ENCODE data around the gene FGD3.

The FGD3 gene

DNA sequence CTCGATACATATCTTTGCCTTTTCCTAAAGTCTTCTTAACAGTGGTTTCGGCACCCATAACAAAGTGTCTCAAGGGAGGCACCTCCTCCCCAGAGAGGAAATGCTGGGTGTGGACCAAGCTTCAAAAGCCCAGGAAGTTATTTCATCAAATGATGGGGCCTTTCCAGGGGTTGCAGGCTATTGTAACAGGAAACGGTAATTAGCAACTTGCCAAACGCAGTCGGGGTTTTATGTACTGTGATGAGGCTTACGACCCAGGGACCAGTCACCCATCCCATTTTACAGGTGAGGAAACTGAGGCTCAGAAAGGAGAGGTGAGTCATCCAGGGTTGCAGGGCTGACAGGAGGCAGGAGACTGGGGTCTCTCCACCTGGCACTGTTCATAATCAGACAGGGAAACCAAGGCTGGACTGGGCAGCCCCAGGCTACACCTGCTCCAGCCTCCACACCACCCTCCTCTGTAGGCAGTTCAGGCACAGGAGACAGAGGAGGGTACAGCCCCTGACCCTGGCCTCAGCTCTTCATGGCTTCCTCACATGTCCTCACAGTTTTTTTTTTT is 81.2 kb downstream of the FGD3 start:
- DNase-seq (ENCODE audit: low spot score): no peak

DNA sequence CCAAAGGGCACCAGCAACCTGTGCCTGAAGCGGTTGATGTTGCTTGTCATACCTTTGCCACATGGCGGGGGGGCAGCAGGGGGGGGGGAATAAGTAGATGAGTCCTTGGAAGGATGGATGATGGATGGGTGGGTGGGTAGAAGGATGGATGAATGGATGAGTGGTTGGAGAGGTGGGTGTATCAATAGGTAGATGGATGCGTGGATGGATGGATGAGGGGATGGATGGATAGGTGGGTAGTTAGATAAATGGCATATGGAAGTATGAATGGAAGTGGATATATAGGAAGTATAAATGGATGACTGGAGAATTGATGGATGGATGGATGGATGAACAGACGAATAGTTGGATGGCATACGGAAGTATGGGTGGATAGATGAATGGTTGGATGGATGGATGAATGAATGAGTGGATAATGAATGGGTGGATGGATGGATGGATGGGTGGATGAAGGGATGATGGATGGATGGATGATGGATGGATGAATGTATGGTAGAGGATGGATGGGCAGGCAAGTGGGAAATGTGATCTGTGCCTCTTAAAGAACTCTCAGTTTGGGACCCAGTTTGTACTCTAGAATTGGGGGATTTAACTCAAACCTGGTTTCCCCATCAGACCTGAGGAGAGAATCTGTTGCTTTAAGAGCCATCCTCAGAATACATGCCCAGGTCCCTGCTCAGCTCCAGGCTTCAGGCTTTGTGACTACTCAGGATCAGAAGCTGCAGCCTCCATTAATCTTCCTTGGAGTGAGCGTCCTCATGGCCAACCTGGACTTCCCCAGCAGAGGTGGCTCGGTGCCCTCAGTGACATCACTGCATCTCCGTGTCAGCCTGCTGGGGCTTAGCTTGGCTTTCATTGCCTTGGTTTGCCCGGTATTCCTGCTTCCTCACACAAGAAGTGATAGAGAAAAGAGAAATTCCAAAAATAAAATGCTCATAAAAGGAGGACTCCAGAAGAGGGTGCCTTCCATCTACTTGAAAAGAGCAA is 83.6 kb downstream of the FGD3 start:
- DNase-seq (ENCODE audit: low spot score): no peak

DNA sequence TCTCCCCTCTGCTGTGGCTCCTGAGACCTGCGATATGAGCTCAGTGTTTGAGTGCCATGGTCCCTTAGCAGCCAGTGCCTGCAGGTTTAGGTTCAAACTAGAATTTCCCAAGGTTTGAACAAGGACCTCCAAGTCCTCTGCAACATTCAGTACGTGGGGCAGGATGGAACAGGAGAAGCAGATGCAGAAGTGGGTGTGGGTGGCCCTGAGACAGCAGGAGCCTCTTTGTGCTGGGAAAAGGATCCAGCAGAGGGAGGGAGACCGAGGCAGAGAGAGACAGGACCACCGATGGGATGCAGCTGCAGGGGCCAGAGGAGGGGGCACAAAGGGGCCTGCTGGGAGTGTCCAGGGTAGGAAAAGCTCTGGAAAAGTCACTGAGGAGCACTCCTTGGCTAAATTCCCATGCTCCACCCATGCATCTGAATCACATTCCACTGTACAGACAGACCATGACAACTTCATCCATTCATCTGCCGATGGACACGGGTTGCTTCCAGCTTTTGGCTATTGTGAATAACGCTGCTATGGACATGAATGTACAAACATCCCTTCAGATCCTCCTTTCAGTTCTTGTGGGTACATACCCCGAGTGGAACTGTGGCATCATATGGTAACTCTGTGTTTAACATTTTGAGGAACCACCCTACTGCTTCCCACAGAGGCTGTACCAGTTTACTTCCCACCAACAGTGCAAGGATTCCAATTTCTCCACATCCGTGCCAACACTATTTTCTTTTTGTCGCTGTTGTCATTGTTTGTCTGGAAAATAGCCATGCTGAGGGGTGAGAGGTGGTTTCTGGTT is 84.5 kb downstream of the FGD3 start:
- DNase-seq (ENCODE audit: low spot score): no peak

DNA sequence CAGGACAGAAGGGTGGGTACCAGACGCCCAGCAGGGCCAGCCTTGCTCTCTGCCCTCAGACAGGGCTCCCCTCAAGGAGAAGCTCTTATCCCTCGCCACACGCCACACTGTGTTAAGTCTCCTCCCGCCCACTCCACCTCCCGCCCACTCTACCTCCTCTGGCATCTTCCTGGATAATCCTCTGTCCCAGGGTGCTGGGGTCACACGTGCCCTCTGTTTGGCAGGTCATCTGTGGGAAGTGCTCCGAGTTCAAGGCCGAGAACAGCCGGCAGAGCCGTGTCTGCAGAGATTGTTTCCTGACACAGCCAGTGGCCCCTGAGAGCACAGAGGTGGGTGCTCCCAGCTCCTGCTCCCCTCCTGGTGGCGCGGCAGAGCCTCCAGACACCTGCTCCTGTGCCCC is 85.2 kb downstream of the FGD3 start:
- no peak for DNase-seq (ENCODE audit: low spot score)

DNA sequence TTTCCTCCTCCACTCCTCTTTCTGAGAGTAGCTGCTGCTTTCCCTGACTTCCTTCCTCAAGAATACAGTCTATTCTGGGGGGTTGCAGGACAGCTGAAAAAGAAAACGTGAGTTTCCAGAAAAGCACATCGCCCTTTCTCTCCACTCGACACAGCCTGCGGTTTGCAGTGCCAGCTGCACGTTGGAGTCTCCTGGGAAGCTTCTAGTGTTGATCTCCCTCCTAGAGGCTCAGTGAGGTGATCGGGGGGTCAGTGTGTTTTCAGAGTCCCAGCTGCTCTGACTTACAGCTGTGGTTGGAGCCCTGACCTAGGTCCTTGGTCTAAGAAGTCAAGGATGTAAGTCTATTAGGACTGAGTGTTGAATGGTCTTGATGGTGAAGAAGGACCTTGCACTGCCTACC is 86.2 kb downstream of the FGD3 start:
- DNase-seq (ENCODE audit: low spot score): no peak

DNA sequence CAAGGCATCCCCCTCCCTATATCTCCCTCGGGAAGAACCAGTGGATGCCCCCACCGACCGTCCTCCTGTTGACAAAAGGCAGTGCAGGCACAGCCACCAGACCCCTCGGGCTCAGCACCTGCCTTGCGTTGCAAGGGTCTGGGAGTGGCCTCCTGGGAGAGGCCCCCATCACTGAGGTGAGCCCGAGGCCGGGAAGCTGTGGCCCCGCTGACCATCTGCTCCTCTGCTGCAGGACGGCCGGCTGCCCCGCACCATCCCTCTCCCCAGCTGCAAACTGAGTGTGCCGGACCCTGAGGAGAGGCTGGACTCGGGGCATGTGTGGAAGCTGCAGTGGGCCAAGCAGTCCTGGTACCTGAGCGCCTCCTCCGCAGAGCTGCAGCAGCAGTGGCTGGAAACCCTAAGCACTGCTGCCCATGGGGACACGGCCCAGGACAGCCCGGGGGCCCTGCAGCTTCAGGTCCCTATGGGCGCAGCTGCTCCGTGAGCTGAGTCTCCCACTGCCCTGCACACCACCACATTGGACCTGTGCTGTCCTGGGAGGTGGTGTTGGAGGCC is 87.9 kb downstream of the FGD3 start:
- DNase-seq (ENCODE audit: low spot score): no peak

DNA sequence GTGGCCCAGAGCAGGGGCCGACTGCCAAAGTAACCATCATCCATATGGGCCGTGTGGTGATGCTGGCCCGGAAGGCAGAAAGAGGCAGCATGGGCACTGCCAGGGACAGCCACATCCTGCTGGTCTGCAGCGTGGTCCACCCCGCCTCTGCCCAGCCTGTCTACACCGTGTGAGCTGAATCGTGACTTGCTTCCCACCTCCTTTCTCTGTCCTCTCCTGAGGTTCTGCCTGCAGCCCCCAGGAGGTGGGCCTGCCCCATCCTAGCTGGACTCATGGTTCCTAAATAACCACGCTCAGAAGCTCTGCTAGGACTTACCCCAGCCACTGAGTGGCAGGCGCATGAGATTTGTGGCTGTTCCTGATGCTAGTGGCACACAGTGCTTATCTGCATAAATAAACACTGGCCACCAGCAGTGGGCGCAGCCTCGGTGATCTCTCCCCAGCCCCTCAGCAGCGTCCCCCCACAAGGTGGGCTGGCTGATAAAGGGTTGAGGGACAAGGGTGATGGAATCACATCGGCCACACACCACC is 88.6 kb downstream of the FGD3 start:
- DNase-seq (ENCODE audit: low spot score): no peak

DNA sequence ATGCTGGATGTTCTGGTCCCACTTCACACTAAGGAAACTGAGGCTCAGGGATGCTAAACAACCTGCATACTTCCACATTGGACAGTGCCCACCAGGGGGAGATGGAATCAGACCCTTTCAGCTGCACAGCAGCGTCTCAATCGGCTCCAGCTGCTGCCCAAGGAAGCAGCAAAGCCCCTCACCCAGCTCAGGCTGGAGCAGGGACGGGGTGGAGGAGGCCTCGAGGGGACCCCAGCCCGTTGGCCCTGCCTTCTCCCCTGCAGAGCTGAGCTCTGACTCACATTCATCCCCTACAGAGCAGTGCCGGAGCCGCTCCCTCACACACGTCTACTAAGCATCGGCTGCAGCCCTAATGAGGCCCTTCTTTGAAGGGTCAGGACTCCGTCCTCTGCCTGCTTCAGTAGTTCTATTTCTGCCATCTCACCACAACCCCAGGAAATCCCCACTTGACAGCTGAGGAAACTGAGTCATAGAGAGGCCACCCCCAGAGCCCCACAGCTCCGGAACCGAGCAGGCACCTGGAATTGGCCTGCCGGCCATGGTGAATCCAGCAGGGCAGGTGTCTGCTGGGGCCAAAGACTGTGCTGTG is 89.7 kb downstream of the FGD3 start:
- DNase-seq (ENCODE audit: low spot score): no peak

- DNase-seq (ENCODE audit: low spot score): no peak
Measured at GRCh38 chr9:93037476-93037971, 90.2 kb downstream of the FGD3 start.

GRCh38 chr9:93038918-93039317 is 91.6 kb downstream of the FGD3 start:
- DNase-seq (ENCODE audit: low spot score): no peak

DNA sequence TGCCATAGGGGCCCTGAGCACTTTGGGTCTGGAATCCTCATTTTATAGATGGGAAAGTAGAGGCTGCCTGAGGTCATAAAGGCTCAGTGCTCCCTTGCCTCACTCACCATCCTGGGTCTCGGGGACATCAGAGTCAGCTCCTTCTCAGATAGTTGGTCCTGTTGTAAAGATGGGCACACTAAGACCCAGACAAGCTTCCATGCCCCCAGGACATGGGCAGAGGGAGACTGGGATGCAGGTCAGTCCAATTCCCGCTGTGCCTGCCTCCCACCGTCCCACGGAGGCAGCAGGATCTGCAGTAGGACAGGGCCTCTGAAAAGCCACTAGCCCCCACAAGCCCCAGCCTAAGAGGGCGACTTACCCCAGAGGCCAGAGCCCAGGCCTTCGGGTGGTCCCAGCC is 92.1 kb downstream of the FGD3 start:
- DNase-seq (ENCODE audit: low spot score): no peak

DNA sequence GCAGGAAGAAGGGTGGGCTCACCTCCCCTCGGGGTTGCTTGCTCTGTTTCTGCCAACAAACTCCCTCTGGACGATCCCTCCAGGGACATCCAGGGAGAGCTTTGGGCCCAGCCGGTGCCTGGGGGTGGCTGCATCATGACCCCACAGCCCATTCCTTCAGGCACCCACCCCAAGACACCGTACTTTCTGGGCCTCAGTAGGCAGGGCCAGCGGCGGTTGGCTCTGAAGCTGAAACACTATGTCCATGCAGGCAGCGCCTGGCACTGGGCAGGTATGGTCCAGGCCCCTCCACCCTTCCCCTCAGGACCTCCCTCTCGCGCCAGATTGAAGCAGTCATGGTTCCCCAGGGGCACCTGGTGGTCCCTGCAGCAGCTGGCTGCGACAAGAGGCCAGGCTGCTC is 92.7 kb downstream of the FGD3 start:
- DNase-seq (ENCODE audit: low spot score): no peak

GRCh38 chr9:93040409-93040808 is 93.1 kb downstream of the FGD3 start:
- no peak for DNase-seq (ENCODE audit: low spot score)

DNA sequence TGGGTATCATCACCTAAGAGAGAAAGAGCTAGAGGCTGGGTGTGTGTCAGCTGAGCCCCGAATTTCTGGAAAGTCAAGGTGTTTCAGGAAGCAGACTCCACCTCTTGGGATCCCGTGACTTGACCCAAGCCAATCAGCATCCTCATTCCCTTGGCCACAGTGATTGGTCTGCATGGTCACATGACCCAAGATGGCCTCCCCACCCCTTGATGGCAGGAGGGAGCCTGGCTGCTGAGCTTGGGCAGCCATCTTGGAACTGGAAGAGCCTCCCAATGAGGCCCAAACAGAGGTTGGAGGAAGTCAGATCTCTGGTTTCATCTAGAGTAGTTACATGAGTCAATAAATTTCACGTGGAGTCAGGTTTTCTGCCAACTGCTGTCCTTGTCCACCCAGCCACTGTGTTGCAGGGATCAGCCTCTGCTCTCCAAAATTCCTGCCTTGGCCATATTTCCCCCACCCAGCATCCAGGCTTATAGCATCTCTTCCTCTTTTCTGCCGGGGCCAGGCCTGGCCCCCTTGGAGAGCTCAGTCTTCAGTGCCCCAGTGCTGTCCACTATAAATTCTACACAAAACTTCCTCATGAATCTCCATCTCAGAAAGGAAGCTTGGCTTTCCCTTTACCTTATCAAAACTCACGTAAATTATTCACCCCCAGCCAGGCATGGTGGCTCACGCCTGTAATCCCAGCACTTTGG is 93.9 kb downstream of the FGD3 start:
- no peak for DNase-seq (ENCODE audit: low spot score)

DNA sequence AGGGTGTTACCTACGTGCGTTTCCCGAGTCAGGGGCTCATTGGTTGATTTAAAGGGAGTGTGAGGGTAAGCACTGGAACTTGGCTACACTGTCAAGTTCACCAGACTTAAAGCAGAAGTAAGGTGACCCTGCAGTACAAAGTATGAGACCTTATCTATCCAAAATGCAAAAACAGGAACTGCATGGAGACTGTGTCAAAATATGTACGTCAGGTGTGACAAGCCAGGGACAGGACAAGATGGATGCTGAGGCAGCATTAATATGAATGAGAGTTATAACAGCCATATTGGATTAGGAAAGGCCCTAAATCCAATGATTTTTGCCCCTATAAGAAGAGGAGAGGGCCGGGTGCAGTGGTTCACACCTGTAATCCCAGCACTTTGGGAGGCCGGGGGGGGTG is 95.8 kb downstream of the FGD3 start:
- DNase-seq (ENCODE audit: low spot score): no peak

- no peak for DNase-seq (ENCODE audit: low spot score)
Measured at GRCh38 chr9:93045521-93045920, 98.2 kb downstream of the FGD3 start.

- DNase-seq (ENCODE audit: low spot score): no peak
Measured at GRCh38 chr9:93048566-93049448, 101.5 kb downstream of the FGD3 start.

DNA sequence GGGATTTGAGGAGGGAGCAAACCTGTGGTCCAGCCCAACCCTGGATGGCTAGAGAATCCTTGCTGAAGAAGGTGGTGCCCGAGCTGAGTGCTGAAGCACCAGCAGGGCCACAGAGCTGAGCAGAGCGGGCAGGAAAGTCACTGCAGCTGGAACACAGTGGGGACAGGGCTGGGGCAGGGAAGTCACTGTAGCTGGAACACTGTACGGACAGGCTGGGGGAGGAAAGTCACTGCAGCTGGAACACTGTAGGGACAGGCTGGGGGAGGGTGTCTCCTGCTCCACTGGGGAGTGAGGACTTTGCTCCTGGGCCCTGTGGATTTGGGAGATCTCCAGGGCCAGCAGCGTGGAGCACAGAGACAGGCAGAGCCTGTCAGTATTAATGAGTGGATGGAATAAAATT is 102.2 kb downstream of the FGD3 start:
- DNase-seq (ENCODE audit: low spot score): no peak

- DNase-seq (ENCODE audit: low spot score): no peak
Measured at GRCh38 chr9:93050231-93050630, 102.9 kb downstream of the FGD3 start.

DNA sequence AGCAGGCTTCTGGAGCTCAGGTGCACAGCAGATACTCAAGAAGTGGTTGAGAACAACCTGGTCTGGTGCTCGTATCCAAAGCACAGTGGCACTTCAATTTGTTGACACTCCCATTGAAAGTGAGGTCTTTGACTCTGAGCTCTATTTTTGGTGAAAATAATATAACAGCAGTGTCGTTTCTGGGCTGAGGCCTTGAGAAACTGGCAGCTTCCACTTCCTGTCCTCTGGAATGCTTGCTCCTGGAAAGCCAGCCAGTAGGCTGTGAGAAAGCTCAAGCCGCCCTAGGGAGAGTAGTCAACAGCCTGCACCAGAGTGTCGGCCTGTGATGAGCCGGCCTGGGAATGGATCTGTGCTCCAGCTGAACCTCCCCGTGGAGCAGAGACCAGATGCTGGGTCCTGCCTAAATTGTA is 104.4 kb downstream of the FGD3 start:
- no peak for DNase-seq (ENCODE audit: low spot score)

All from ecto neural progenitor cell (in vitro differentiated cells).